IPS-15b (cell line): ENCODE results near the gene LDAH.

Source experiments
- H3K27me3 ChIP-seq: one replicate; pipeline ENCODE4 v1.6.1; 2013; ENCODE audit warnings: low read length; ENCODE audit not compliant: control insufficient read depth, insufficient read depth
- H3K36me3 ChIP-seq: one replicate; pipeline ENCODE4 v1.6.1; 2013; ENCODE audit warnings: low read length; ENCODE audit not compliant: control insufficient read depth, insufficient read depth
- H3K4me1 ChIP-seq: one replicate; pipeline ENCODE4 v1.6.1; 2013; ENCODE audit warnings: mild to moderate bottlenecking, low read length; ENCODE audit not compliant: control insufficient read depth, insufficient read depth
- H3K4me3 ChIP-seq: one replicate; pipeline ENCODE4 v1.5.1; 2013; ENCODE audit warnings: low read depth, low read length
- H3K9ac ChIP-seq: one replicate; pipeline ENCODE4 v1.6.1; 2013; ENCODE audit warnings: low read depth, mild to moderate bottlenecking, low read length
- H3K9me3 ChIP-seq: one replicate; pipeline ENCODE4 v1.6.1; 2013; ENCODE audit warnings: mild to moderate bottlenecking, low read length; ENCODE audit not compliant: control insufficient read depth, insufficient read depth

The LDAH gene

DNA sequence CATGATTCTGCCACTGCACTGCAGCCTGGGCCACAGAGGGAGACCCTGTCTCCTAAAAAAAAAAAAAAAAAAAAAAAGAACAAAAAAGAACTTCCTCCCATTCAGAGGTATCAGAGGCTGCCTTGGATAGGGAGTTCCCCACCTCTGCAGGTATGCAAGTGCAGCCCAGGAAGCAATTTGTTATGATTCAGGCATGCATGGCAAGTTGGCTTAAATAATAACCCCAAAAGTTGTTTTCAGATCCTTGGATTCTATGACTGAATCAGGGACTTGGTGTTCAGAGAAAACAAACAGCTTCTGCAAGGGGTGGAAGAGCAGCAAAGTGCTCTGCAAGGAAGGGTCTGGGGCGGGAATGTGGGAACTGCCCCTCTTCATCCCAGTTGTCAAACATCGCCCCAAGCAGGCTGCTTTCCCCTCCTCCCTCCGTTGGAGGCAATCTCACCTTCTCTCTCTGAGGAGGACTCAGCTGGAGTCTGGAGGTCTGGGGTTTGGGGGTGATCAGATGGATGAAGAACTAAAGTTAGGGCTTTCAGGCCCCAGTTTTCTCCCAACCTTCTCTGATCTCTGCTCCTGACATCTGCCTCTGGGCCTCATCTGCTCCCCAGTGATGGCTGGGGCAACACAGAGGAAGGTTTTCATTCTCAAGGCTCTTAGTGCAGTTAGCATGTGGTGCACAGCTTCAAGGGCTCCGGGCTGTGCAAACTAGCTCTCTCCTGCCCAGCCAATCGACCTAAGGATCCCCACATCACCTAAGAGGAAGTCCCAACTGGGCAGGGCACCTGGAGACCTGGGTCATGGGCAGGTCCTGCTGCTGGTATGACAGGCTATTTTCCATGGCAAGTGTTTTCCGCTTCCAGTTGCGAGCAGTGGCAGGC lies 159.5 kb downstream of the LDAH start:
- H3K27me3 ChIP-seq, result peaks cover 59% of the 10 kb centered on the region
- peaks cover 3% of the 10 kb centered on the region for H3K4me1 ChIP-seq
- H3K9ac ChIP-seq, result no peak overlapping the region
- no peaks in the 10 kb centered on the region for H3K36me3 ChIP-seq
- no peak overlapping the region for H3K4me3 ChIP-seq
- H3K9me3 ChIP-seq, result no peaks in the 10 kb centered on the region

DNA sequence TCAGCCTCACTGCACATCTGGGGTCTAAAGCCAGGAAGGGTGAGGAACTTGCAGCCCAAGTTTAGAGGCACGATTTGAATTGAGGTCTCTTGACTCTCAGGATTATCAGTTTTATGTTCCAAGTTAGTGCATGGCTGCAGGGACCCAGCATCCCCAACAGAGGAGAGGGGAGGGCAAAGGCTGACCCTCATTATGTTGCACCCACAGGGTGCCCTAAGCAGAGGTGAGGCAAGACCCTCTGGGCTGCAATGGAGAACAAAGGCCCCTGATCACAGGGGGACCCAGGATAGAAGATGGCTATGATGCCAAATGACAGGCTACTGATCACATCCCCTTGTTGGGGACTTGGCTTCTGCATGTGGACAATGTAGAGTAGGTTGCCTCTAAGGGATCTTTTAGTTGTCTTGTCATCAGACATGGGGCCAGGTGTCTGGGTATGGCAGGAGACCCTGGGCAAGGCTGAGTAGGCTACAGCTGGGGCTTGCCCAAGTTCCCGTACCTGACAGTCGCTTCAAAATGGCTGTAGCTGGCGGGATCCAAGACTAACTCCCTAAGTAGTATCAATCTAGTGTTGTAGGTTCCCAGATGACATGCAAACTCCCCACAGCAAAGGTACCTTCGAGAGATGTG lies 160.5 kb downstream of the LDAH start:
- Histone ChIP-seq H3K9me3 (no peaks in the 10 kb centered on the region), H3K4me1 (peaks cover 3% of the 10 kb centered on the region), H3K4me3 (no peak overlapping the region), H3K36me3 (no peaks in the 10 kb centered on the region), H3K27me3 (peaks cover 50% of the 10 kb centered on the region), H3K9ac (no peak overlapping the region)

DNA sequence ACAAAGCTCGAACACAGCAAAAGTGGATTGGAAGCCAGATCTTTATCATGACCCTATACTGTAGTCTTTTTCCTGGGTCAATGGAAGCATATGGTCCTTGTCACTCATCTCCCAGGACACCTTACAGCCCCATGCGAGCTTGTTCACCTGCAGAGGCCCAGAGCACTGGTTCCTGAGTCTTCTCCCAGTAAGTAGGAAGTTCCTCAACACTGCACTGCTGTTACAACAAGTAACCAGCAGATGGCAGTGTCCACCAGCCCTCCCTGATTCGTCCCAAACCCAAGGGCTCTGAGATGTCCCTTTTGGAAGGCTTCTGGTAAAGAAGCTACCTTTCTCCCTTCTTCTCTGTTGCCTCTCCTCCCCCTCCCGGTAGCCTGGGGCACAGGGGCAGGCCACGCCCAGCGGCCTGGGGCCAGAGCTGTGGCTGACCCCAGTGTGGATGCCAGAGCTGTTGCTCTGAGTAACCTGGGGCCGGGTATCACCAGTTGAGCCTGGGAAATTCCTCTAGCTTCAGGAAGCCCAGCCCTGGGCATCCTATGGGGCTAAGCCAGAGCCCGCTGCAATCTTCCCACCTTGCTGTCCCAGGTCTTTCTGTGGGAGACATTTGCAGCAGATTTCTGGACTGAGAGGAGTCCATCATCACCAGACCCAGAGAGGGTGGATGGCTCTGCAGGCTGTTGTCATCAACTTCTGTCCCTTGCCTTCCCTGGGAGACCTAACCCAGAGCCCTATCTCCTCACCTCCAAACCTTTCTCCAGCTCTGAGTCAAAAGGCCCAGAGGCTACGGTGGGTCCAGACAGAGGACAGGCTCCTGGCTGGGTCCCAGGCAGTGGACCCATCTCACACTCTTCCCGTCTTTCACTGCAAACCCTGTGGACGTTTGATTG lies 161.2 kb downstream of the LDAH start:
- no peaks in the 10 kb centered on the region for H3K9me3 ChIP-seq
- no peak overlapping the region for H3K4me3 ChIP-seq
- no peaks in the 10 kb centered on the region for H3K36me3 ChIP-seq
- H3K4me1 ChIP-seq, result peaks cover 3% of the 10 kb centered on the region
- no peak overlapping the region for H3K9ac ChIP-seq
- peaks cover 50% of the 10 kb centered on the region for H3K27me3 ChIP-seq

DNA sequence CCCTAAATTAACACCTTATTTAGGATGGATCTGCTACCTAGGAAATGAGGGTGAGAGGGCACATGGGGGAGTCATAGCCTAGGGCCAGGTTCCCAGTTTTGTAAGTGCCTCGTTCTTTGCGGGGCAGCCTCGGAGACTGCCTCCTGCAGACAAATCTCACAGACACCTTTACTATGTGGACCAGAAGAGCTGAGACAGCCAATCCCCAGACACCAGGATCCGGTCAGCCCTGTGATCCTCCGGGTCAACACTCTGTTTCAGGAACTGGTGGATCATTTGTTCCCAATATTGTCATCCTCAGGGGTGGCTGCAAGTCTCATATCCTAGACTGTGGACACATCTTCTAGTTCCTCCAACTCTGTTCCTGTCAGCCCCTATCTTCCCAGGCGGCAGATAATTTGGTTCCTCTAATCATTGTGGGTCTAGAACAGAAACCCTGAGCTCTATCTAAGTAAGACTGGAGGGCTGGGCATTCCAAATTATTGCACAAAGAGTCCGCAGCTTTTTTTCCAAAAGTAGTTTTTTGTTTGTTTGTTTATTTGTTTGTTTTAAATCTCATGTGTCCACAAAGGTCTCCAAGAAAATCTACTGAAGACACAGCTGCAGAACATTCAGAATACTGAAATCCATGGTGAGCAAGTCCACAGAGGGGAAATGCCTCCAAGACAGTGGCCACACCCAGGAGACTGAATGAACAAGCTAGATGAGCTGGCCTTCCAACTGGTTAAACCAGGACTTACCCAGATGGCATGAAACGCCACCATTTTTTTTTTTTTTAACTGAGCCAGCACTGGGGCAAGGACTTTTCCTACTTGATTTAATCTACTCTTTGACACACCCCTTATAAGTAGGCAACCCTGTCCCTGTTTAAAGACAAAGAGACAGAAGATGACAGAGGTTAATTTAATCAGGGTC lies 162.1 kb downstream of the LDAH start:
- no peak overlapping the region for H3K4me3 ChIP-seq
- peaks cover 43% of the 10 kb centered on the region for H3K27me3 ChIP-seq
- H3K4me1 ChIP-seq, result peaks cover 3% of the 10 kb centered on the region
- H3K9ac ChIP-seq, result no peak overlapping the region
- no peaks in the 10 kb centered on the region for H3K9me3 ChIP-seq
- no peaks in the 10 kb centered on the region for H3K36me3 ChIP-seq

DNA sequence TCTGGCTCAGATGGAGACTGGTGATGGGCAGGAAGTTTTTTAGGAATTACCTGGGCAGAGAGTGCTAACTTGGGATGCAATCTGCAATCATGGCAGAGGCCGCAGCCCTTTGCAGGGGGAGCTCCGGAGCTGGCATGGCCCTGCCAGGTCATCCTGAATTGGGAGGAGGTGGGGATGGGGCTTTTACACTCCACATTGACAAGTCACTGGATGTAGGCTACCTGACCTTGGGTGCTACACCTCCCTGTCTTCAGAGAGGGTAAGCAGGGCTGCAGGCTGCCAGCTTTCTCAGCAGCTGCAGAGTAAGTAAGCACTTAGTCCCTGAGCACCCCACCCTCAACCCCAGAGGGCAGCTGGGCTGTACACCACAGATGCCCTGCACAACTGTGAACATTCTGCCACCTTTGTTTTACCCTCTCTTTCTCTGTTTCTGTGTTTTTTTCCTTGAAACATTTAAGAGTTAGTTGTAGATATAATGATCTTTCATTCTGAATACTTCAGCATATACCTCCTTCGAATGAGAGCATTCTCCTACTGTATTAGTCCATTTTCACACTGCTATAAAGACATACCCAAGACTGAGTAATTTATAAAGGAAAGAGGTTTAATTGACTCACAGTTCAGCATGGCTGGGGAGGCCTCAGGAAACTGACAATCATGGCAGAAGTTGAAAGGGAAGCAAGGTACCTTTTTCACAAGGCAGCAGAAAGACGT lies 165.2 kb downstream of the LDAH start:
- peaks cover 15% of the 10 kb centered on the region for H3K27me3 ChIP-seq
- no peak overlapping the region for H3K9ac ChIP-seq
- H3K4me3 ChIP-seq, result no peak overlapping the region
- H3K36me3 ChIP-seq, result no peaks in the 10 kb centered on the region
- H3K9me3 ChIP-seq, result no peaks in the 10 kb centered on the region
- H3K4me1 ChIP-seq, result peaks cover 3% of the 10 kb centered on the region

DNA sequence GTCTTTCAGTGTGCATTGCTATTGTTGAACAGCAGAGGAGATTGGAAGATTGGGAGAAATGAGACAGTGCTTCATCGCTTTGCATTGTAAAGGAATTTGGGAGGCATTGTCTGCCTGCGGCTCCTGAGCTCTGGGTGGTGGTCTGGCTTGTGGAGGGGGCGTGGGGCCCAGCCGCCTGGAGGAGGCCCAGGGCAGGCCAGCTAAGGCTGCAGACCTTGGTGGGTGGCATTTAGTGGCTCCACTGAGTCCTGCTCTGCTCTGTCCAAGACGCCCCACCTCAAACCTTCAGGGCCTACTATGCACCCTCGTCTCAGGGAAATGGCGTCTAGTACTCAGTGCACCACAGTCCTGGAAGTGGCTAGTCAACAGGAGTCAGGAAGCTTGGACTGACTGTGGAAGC lies 166.3 kb downstream of the LDAH start:
- no peaks in the 10 kb centered on the region for H3K9me3 ChIP-seq
- H3K4me3 ChIP-seq, result no peak overlapping the region
- no peak overlapping the region for H3K9ac ChIP-seq
- H3K27me3 ChIP-seq, result peaks cover 13% of the 10 kb centered on the region
- peaks cover 3% of the 10 kb centered on the region for H3K4me1 ChIP-seq
- H3K36me3 ChIP-seq, result no peaks in the 10 kb centered on the region

DNA sequence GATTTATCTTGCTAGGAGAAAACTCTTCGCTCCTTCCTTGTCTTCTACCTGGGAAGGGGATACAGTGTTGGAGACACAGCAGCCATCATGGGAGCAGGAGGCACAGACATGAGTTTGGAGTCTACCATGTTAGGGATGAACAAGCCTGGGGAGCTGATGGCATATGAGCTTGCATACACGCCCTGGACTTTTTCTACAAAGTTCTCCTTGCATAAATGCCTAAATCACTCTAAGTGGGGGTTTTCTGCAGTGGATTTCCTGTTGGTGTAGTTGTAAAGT lies 168.4 kb downstream of the LDAH start:
- Histone ChIP-seq H3K9ac (no peak overlapping the region), H3K4me1 (peaks cover 6% of the 10 kb centered on the region), H3K27me3 (peaks cover 18% of the 10 kb centered on the region), H3K4me3 (no peak overlapping the region), H3K9me3 (no peaks in the 10 kb centered on the region), H3K36me3 (no peaks in the 10 kb centered on the region)

DNA sequence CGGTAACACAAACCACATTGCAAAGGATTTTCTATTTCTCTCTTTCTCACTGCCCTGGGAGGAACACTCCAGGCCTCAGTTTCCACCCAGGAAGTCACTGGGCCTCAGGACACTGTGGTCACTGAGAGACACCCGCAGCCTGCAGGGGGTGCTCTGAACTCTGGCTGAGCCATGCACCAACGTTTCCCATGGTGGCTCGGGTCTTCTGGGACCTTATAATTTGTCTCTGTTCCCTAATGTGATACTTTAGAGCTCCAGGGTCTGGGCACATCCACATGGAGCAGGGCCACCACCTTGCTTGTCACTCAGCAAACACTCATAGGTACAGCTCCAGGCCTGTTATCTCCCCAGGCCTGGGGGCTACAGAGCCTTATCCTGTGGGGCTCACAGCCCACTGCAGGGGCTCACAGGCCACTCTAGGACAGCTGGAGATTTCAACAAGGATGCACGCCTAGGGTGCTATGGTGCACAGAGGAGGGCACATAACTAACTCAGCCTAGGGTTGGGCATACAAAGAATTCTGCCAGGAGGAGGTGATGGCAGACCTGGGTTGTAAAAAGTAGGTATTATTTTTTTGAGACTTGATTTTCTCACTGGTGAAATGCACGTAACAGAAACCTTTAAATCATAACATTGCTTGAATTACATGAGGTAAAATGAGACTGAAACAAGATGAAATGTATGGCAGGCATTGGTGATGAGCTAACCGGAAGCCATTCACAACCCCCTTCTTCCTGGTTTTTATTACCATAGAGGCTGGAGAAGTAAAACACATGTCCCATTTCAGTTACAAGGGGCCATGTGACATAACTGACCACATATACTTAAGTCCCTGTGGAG lies 169.0 kb downstream of the LDAH start:
- no peak overlapping the region for H3K9ac ChIP-seq
- no peaks in the 10 kb centered on the region for H3K9me3 ChIP-seq
- no peaks in the 10 kb centered on the region for H3K36me3 ChIP-seq
- peaks cover 18% of the 10 kb centered on the region for H3K27me3 ChIP-seq
- peaks cover 6% of the 10 kb centered on the region for H3K4me1 ChIP-seq
- no peak overlapping the region for H3K4me3 ChIP-seq

DNA sequence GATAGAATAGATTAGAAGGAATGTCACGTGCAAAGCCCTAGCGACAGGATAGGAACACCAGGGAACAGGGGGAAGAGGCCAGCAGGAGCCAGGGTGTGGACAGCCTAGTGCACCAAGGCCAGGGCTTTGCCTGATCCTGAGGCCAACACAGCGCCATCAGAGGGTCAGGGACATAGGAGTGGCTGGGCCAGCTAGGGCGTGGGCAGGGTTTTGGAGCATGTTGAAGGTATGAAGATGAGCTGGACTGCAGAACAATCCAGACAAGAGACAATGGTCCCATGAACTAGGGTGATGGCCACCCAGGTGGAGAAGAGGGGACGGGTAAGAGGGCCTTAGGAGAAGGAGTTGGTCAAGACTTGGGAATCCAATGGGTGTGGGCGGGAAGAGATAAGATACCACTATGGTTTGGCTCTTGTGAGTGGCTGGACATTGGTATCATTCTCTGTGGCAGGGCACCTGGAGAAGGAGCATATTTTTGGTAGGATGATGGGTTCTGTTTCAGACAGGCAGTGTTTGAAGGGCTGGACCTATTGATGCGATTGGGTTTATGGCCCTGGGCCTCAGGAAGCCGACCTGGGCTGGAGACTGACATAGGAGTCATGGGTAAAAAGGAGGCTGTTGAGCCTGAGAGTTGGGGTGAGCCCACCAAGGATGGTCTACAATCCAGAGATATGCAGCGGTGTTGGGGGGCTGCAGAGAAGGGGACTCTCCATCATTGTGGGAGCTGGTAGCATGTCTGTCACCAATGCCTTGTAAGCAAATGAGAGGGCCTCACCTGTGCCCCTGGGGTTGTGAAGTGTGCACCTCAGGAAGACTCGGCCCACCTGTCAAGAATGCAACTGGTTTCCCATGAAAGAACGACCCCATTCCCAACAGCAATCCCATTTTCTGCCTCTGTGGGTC lies 170.0 kb downstream of the LDAH start:
- Histone ChIP-seq H3K4me3 (no peak overlapping the region), H3K27me3 (peaks cover 18% of the 10 kb centered on the region), H3K9me3 (no peaks in the 10 kb centered on the region), H3K4me1 (peaks cover 6% of the 10 kb centered on the region), H3K9ac (no peak overlapping the region), H3K36me3 (no peaks in the 10 kb centered on the region)
